Loucy (cell line): Measurements from ENCODE around the gene TTC39B.

ENCODE experiments used
- CTCF ChIP-seq: fragments of 200-600 bp; sonication (generic); conservative IDR thresholded peaks from 2 replicates; pipeline ENCODE4 v1.5.1; 2014; ENCODE audit warnings: mild to moderate bottlenecking, antibody characterized with exemption, low read length
- EZH2phosphoT487 ChIP-seq: fragments of 200-600 bp; IDR thresholded peaks from 2 replicates; pipeline ENCODE4 v1.6.1; 2018; ENCODE audit warnings: antibody characterized with exemption, mild to moderate bottlenecking, moderate library complexity, borderline replicate concordance

- TF ChIP-seq EZH2phosphoT487 (no peak), CTCF (no peak)
Measured at GRCh38 chr9:15278091-15278687, 28.8 kb downstream of the TTC39B start.
